GM12878 (cell line): ENCODE data around the gene SIN3A. TPM values are rescaled to one million over a fixed set of nuclear protein-coding genes. Genes with fewer than 3 reads are reported as not detected.

Experiments
- ATAC-seq: fragments of 200-7000 bp; cut with Tn5 transposase; 3 replicates; pipeline ENCODE4 v1.9.1; 2020; ENCODE audit warnings: mild to moderate bottlenecking, moderate library complexity
- BruUV-seq: library from RNA; stranded (reverse); fragments of 400-500 nt; replicated peaks from 2 replicates; lab custom pipeline; 2021; lab: Mats Ljungman, UMichigan
- CTCF ChIA-PET: fragments of 300-600 bp; sonication (Branson Sonifier 250); formaldehyde crosslinking; extraction: SDS; loops from one replicate; lab custom pipeline; 2021; ENCODE audit warnings: inconsistent platforms; lab: Yijun Ruan, JAX
- POLR2A ChIA-PET: fragments of 350-600 bp; formaldehyde crosslinking; extraction: SDS; loops from one replicate; lab custom pipeline; 2021; ENCODE audit warnings: inconsistent platforms; lab: Charles Lee
- RAD21 ChIA-PET: fragments of 300-600 bp; sonication (Branson Sonifier 250); formaldehyde crosslinking; loops from one replicate; lab custom pipeline; 2023; ENCODE audit warnings: antibody characterized with exemption; ENCODE audit not compliant: unreplicated experiment; lab: Charles Lee
- SMC1A ChIA-PET: fragments of 300-600 bp; sonication (Branson Sonifier 250); formaldehyde crosslinking; loops from one replicate; lab custom pipeline; 2023; ENCODE audit not compliant: unreplicated experiment, uncharacterized antibody; lab: Charles Lee
- DNase-seq: peaks from one replicate; pipeline ENCODE4 v3.0.0-alpha.2; 2011; ENCODE audit warnings: low read depth, low spot score
- FAIRE-seq: peaks from 3 replicates; lab custom pipeline; 2011; peaks lifted over from hg19 to GRCh38; lab: Jason Lieb, UNC
- H2AFZ ChIP-seq: 2 replicates; pipeline ENCODE4 v1.6.0; 2011; ENCODE audit warnings: low read depth, low read length, control low read depth; ENCODE audit not compliant: control insufficient read depth
- H3K27ac ChIP-seq: 2 replicates; pipeline ENCODE4 v1.5.1; 2011; ENCODE audit warnings: control low read depth; ENCODE audit not compliant: control insufficient read depth, insufficient read depth
- H3K27me3 ChIP-seq, 2 experiments: replicated peaks in 1 of 2; 2 replicates each; pipeline versions ENCODE4 v1.6.0 to v1.6.1; 2011; ENCODE audit warnings: low read length in 1 of 2; ENCODE audit not compliant: control insufficient read depth in 2 of 2, insufficient read depth in 2 of 2
- H3K36me3 ChIP-seq, 2 experiments: 2 replicates each; pipeline ENCODE4 v1.5.1; 2011; ENCODE audit warnings: low read length in 1 of 2; ENCODE audit not compliant: control insufficient read depth in 2 of 2, insufficient read depth in 2 of 2
- H3K4me1 ChIP-seq: 2 replicates; pipeline ENCODE4 v1.6.1; 2011; ENCODE audit warnings: mild to moderate bottlenecking, low read length, moderate library complexity, mixed read lengths; ENCODE audit not compliant: control insufficient read depth, insufficient read depth
- H3K4me2 ChIP-seq: 2 replicates; pipeline ENCODE4 v1.6.0; 2011; ENCODE audit warnings: control low read depth; ENCODE audit not compliant: control insufficient read depth, insufficient read depth
- H3K4me3 ChIP-seq: fragments of 200-600 bp; sonication (generic); 2 replicates; pipeline ENCODE4 v1.5.1; 2016
- H3K79me2 ChIP-seq: 2 replicates; pipeline ENCODE4 v1.6.0; 2011; ENCODE audit warnings: low read length; ENCODE audit not compliant: control insufficient read depth, insufficient read depth
- H3K9ac ChIP-seq: 2 replicates; pipeline ENCODE4 v1.8.0; 2011; ENCODE audit warnings: low read length, control low read depth, mixed read lengths; ENCODE audit not compliant: control insufficient read depth, insufficient read depth
- H3K9me3 ChIP-seq: replicated peaks from 3 replicates; pipeline ENCODE4 v1.5.1; 2011; ENCODE audit warnings: mild to moderate bottlenecking, low read length; ENCODE audit not compliant: control insufficient read depth, insufficient read depth
- H4K20me1 ChIP-seq: 2 replicates; pipeline ENCODE4 v1.6.0; 2011; ENCODE audit not compliant: control insufficient read depth, insufficient read depth
- DPF2 ChIP-seq: fragments of 450-650 bp; IDR thresholded peaks from 2 replicates; pipeline ENCODE4 v1.6.1; 2017; ENCODE audit warnings: mild to moderate bottlenecking
- POLR2A ChIP-seq: IDR thresholded peaks from 2 replicates; pipeline ENCODE4 v1.6.1; 2011; ENCODE audit warnings: low read depth, mild to moderate bottlenecking, low read length
- TAF1 ChIP-seq: IDR thresholded peaks from 2 replicates; pipeline ENCODE4 v1.6.1; 2011; ENCODE audit warnings: mild to moderate bottlenecking, low read depth, low read length, borderline replicate concordance
- TARDBP ChIP-seq: IDR thresholded peaks from 2 replicates; pipeline ENCODE4 v1.6.1; 2016; ENCODE audit warnings: borderline replicate concordance
- ZNF384 ChIP-seq: IDR thresholded peaks from 2 replicates; pipeline ENCODE4 v1.6.1; 2012; ENCODE audit warnings: low read depth, mild to moderate bottlenecking, low read length, improper control_type of control experiment, borderline replicate concordance
- WGBS: methylation state at CpG from one replicate; pipeline ENCODE4 v1.1.6; 2016; ENCODE audit warnings: low lambda C conversion rate; ENCODE audit not compliant: insufficient replicate concordance, insufficient coverage; ENCODE audit errors: missing lambda C conversion rate; 5-methylcytosine and 5-hydroxymethylcytosine counted together
- in situ Hi-C: fragments of 300-500 bp; cut with MboI; formaldehyde crosslinking; loops from 9 replicates; pipeline ENCODE4 v1.14.3; 2018; ENCODE audit warnings: mixed read lengths
- intact Hi-C: fragments of 100-400 bp; cut with micrococcal nuclease; formaldehyde crosslinking; loops from one replicate; pipeline ENCODE4 v1.14.2; 2022; ENCODE audit not compliant: unreplicated experiment
- polyA plus RNA-seq, 11 experiments: library from polyadenylated mRNA; depleted of rRNA in 4 of 11; unstranded in 6 of 11; stranded (reverse) in 5 of 11; fragments of >200 nt; fragmentation: Nextera tagmentation in 4 of 11; fragmentation: Illumina TruSeq in 1 of 11; extraction: Ambion mirVana in 4 of 11; extraction: Trizol in 1 of 11; gene quantifications; 1 replicate in 1 of 11; 2 replicates in 10 of 11; pipeline versions ENCODE4 v1.2.1 to v1.2.3, GENCODE V29; 2011 to 2016; ENCODE audit warnings: inconsistent platforms in 2 of 11, missing spikeins in 2 of 11, low read depth in 1 of 11
- total RNA-seq, 4 experiments: library from RNA; depleted of rRNA in 3 of 4; stranded (reverse); fragments of >200 nt in 3 of 4; fragmentation: Illumina TruSeq in 1 of 4; extraction: Trizol in 1 of 4; gene quantifications; 2 replicates each; pipeline versions ENCODE4 v1.2.1 to v1.2.3, GENCODE V29; 2013 to 2021

SIN3A gene
- total and polyA plus RNA-seq, 10 of the 15 experiments (the other 5 are each of a cell fraction or from before 2014, with no cell fraction given): 6.4 to 62.2 (median 29.2) TPM

DNA sequence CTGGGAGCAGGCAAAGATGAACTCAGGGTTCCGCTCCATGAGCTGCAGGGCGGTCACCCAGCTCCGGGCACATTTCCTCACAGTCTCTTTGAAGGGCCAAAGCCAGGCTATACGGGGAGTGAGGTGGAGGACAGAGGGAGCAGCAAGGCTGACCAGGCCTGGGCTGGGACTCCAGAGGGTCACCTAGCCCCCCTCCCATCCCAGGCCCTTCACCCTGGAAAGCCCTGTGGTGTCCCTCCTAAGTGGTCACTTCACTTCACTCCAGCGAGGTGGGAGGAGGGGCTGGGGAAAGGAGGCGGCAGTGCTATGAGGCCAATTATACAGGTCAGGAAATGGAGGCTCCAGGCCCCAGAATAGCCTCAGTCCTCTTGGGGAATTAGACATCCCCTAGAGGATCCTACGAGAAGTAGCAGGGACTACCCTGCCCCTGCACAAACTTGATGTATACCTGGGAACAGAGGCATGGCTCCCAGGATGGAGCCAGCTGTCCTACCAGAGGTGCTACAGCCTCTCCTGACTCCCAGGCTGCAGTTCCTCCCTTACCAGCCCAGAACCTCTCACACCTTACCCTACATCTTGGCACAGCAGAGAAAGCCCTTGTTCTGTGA lies 88.7 kb downstream of the SIN3A start:
- peaks cover 0 to 12% of the 10 kb centered on the region in 2 experiments for H3K36me3 ChIP-seq

DNA sequence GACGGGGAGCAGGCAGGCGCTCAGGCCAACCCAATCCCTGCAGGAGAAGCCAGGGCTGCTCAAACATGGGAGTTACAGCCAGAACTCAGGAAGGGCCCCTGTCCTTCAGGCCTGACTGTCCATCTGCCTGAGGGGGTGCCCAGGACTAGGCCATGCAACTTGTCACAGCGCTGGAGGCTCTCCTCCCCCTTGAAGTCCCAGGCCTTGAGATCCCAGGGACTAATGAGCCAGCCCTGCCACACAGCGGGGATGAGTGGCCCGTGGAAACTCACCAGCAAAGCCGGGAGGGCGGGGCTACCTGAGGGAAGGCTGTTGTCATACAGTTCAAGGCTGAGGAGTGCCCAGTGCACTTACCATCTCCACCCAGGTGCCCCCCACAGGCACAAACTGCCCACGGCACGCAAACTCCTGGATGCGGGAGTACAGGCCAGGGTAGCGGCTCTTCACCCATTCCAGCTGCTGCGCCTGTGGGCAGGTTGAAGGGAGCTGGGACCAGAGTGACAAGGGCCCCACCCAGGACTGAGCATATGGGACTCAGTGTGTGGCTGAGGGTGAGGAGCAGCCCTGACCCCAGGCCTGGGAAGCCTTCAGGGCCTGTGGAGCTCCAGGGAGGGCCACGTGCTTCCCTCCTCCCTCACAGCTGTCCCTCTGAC lies 89.4 kb downstream of the SIN3A start:
- CTCF ChIA-PET: no interaction called here
- Histone ChIP-seq H3K4me1 (peaks cover under 1% of the 10 kb centered on the region; the same call in 1 of the 2 replicates), H3K27me3 (no peaks in the 10 kb centered on the region), H3K27ac (no peak overlapping the region), H3K9me3 (no peaks in the 10 kb centered on the region), H4K20me1 (no peaks in the 10 kb centered on the region), H3K4me3 (no peak overlapping the region), H2AFZ (no peak overlapping the region), H3K9ac (no peak overlapping the region), H3K36me3 (peaks cover 0 to 12% of the 10 kb centered on the region in 2 experiments), H3K4me2 (no peak overlapping the region), H3K79me2 (no peaks in the 10 kb centered on the region; the same call in 1 of the 2 replicates)
- POLR2A ChIA-PET: no interaction called here
- WGBS: 85% methylated on average over 13 of the region's 13 CpGs
- intact Hi-C loops (no loop called here), in situ Hi-C loops (no loop called here)
- SMC1A ChIA-PET: no interaction called here
- DNase-seq (no peak), FAIRE-seq (no peak), ATAC-seq (no peak)
- RAD21 ChIA-PET: no interaction called here
- BruUV-seq: no TSS peak
- peak; percentile 2; the same call in 1 of the 2 replicates for TF ChIP-seq POLR2A
- no peak for TF ChIP-seq TAF1
- no peak for TF ChIP-seq DPF2

More for the DNA sequence above, 88.7 kb downstream of the SIN3A start:
- CTCF ChIA-PET: interaction anchor here (1.4 kb wide), 1 partner anchor 277 kb away, joined by 3 read pairs; the partner anchor contains the start of gene IMP3
- WGBS: 77% methylated on average over 7 of the region's 7 CpGs
- peaks cover 5% of the 10 kb centered on the region for H3K79me2 ChIP-seq
- FAIRE-seq (no peak), ATAC-seq (no peak), DNase-seq (no peak)
- BruUV-seq: no TSS peak
- RAD21 ChIA-PET: no interaction called here
- H3K4me1 ChIP-seq: peaks cover 6% of the 10 kb centered on the region
- H3K27ac ChIP-seq: no peak overlapping the region
- no peak overlapping the region for H3K4me2 ChIP-seq
- H3K9me3 ChIP-seq: no peaks in the 10 kb centered on the region
- intact Hi-C loops: no loop called here
- no peaks in the 10 kb centered on the region for H3K27me3 ChIP-seq
- SMC1A ChIA-PET: interaction anchor here (0.7 kb wide), 1 partner anchor 14 kb away, joined by 3 read pairs; no protein-coding TSS in a partner anchor
- POLR2A ChIA-PET: no interaction called here
- H4K20me1 ChIP-seq: no peaks in the 10 kb centered on the region
- no peak overlapping the region for H3K9ac ChIP-seq
- TF ChIP-seq TARDBP (no peak), ZNF384 (no peak)
- TF ChIP-seq, all 136 proteins: peak for 0
- in situ Hi-C loops: no loop called here
- H3K4me3 ChIP-seq: no peak overlapping the region
- H2AFZ ChIP-seq: no peak overlapping the region
